Measurements from ENCODE around the gene CDC40.
"Not testable (repeated sequence)": the region's sequence is repeated elsewhere in the genome, so short reads cannot be mapped to it uniquely, and the experiment has no call there.

Gene CDC40

DNA sequence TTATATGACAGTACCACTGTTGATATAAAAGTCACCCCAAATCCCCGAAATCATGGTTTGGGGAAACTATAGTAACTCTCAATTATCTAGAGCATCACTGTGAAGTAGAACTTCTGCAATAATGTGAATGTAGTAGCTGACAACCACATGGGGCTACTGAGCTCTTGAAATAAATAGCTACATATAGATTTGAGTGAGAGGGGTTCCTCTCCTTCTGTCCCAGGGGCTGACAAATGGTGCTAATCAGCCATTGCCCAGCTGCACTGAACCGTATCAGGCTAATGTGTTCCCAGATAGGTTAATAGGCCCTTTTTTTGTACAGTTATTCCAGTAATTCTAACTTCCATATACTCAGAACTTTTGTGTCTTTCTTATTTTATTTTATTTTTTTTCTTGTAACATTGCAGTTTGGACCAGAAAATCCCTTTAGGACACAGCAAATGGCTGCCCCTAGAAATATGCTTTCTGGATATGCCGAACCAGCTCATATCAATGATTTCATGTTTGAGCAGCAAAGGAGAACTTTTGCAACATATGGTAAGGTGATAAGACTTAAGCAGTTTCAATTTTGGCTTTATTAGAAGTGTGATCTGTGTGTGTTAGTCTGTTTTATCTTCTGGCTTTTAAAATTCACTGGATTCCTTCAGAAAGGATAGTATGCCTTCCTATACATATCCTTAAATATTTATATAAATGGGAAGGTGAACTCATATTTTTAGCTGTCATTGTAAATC, 21.1 kb downstream of the CDC40 start:
- DNase-seq (ENCODE audit: low spot score), result no peak

DNA sequence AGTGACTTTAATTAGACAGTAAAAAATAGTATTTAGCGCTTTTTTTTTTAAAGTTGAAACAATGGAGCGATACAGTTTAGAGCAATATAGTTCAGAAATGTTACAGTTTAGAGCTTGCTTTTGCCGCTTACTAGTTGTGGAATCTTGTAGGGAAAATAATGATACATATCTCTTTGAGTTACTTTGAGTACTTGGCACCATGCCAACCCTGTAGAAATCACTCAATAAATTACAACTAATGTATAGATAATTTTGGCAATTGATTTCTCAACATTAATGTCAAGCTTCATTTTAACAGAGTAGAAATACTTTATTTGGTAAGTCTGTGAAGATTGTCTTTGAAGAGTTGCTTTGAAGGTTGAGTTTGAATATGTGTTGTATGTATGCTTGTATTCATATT, 27.4 kb downstream of the CDC40 start:
- DNase-seq (ENCODE audit: low spot score), result no peak

DNA sequence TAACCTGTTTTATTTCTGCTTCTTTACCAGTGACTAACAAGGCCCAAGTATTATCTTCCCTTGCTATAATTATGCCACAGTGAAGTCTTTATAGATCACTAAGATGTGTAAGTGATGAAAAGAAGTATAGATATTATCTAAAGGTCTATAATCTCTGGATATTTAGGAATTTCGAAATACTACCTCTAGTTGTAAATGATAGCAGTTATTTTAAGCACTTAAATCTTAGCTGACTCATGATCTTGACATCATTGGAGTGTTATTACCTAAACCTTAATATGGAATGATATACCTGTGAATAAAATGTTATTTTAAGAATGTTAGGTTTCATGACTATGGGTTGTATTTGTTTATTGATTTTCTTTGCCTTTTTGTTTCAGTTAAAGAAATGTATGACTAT, 31.5 kb downstream of the CDC40 start:
- no peak for DNase-seq (ENCODE audit: low spot score)

DNA sequence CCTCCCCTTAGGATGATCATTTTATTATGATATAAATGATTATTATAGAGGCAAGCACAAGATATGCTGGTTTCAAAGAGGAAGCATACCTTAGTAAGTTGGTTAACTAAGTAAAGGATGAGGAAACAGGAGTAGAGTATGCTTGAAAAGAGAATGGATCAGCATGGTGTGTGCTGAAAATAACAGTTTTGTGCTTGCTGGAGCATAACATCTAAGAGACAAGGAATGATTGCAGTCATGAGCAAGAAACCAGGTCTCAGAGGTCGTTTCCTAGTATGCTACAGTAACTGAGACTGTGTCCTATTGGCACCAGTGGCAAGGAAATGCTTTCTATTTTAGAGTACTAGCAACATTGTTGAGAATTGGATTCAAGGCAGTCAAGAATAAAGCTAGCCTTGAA, 34.1 kb downstream of the CDC40 start:
- DNase-seq (ENCODE audit: low spot score), result no peak

DNA sequence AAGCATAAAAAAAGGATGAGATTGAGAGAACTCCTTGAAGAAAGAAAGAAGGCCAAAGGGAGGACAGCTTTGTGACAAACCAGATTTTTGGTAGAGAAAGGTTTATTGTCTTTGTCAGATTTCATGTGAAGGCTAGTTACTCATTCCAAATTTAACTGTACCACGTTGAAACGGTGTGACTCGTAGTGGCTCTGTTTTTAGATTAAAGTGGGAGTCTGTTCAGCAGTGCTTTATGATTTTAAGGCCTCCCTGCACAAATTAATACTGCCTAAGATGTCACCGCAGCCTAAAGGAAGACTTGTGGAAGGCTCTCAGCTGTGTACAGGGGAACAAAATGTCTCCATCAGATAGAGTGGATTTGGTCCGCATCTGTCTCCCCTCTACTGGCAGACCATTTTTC, 35.9 kb downstream of the CDC40 start:
- no peak for DNase-seq (ENCODE audit: low spot score)

DNA sequence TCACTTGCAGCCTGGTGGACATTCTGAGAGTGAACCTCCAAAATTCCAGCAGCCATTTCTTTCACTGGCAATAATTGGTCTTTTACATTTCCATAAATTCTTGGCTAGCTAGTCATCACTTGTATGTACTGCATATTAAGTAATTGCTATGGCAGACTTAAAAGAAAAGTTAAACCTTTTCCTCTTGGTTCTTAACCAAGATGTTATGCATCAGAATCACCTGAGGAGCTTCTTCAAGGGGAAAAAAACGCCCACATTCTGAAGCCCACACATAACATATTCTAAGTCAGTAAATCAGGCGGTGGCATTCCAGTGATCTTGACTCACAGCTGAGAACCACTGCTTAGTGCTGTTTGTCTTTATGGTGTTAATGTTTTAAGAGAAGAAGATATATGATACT, 37.0 kb downstream of the CDC40 start:
- DNase-seq (ENCODE audit: low spot score), result no peak

DNA sequence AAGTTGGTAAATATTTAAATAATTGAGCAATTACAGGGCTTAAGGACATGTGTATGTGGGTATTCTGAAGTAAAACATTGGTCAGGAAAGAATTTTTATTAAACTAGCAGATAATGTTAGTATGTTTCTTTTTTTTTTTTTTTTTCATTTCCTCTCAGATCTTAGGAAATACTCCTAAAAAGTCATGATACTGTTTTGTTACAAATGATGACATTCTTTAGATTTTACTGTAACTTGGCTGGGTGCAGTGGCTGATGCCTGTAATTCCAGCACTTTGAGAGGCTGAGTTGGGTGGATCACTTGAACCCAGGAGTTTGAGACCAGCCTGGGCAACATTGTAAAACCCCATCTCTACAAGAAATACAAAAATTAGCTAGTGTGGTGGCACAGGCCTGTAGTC, 41.5 kb downstream of the CDC40 start:
- no peak for DNase-seq (ENCODE audit: low spot score)

DNA sequence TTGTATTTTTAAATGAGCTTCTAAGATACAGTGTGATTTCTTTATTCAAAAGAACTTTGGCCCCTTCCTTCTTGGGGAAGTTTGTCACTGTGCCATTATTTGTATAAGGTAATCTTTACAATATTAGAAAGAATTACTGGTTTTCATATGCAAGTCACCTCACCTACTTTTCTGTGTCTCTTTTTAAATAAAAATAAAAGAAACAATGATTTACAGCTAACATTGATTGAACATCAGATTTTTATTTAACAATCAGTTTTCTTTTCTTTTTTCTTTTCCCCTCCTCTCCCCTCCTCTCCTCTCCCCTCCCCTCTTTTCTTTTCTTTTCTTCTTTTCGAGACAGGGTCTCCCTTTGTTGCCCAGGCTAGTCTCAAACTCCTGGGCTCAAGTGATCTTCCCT, 46.0 kb downstream of the CDC40 start:
- DNase-seq (ENCODE audit: low spot score), result no peak

DNA sequence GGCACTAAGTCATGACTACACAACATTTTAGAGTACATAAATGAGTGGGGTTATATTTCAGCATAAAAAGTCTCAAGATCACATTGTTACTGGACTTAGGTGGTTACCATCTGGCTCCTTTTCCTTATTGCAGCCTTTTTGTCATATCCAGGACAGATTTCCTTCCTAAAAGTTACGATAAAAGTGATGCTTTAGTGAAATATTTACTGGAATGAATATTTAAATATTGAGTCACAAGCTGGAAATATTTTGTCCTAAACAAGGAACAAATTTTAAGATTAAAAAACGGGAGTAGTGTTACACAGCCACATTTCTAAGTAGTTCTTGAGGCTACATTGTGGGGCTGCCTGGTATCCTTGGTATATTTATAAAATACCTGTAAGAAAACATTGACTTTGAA, 52.2 kb downstream of the CDC40 start:
- no peak for DNase-seq (ENCODE audit: low spot score)

DNA sequence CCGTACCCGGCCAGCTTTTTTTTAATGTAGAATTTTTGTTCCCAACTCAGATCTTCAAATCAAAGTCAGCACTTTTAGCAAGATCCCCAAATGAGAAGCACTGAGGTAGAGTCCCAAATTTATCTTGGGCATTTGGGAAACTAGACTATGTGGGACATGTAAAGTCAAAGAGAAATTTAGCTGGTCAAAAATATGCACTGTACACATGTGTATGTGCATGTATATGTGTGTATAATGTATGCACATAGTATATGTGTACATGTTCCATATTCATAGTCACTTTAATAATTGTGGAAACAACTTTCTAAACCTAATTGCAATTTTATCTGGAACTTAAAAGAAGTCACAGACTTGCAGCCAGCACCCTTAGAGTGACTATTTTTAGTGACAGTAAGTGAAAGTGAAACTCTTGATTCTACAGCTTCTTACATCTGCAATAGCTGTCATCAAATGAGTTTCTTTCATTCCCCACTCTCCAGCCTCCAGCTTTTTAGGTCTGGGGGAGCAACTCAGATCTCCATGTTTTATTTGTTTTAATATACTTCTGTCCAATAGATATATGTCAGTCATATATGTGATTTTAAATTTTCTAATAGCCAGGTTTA, 53.6 kb downstream of the CDC40 start:
- DNase-seq (ENCODE audit: low spot score), result no peak

DNA sequence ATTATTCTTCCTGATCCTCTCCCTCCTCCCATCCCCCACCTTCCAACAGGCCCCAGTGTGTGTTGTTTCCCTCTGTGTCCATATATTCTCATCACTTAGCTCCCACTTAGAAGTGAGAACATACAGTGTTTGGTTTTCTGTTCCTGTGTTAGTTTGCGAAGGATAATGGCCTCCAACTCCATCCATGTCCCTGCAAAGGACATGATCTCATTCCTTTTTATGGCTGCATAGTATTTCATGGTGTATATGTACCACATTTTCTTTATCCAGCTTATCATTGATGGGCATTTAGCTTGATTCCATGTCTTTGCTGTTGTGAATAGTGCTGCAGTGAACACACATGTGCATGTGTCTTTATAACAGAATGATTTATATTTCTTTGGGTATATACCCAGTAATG, 55.8 kb downstream of the CDC40 start:
- not testable (repeated sequence) for DNase-seq (ENCODE audit: low spot score)

DNA sequence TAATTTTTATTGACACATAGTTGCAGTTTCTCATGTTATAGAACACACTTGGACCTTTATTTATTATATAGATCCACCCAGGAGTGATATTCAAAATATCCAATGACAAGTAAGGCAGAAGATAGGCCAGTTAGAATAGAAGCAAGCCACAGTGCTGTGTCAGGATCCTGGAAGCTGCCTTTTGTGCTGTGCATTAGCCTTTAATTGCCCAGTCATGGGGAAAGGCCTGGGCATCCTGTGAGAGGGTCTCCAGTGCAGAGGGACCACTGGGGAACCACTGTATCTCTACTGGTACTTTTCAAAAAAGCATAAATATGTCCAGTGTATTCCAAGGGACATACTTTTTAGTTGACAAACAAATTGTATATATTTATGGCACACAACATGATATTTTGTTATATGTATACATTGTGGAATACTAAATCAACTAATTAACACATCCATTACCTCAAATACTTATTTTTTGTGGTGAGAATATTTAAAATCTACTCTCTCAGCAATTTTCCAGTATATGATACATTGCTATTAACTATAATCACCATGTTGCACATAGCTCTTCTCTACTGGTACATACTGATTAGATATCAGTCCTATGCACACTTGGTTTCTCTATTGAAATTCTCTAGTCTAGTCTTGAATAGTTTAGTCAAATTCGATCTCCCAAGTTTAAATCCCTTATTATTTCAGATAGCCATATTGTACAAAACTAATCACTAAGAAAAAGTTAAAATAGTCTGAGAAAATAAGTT, 59.5 kb downstream of the CDC40 start:
- DNase-seq (ENCODE audit: low spot score), result no peak

DNA sequence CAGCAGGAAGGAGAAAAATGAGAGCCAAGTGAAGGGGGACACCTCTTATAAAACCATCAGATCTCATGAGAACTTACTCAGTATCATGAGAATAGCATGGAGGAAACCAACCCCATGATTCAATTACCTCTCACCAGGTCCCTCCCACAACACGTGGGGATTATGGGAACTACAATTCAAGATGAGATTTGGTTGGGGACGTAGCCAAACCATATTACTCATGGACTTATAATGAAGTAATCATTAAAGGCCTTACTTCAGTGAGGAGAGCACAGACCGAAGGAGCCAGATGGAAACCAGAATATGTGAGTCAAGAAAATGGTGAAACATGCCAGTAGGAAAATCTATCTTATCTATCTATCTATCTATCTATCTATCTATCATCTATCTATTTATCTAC, 64.4 kb downstream of the CDC40 start:
- DNase-seq (ENCODE audit: low spot score), result not testable (repeated sequence)

DNA sequence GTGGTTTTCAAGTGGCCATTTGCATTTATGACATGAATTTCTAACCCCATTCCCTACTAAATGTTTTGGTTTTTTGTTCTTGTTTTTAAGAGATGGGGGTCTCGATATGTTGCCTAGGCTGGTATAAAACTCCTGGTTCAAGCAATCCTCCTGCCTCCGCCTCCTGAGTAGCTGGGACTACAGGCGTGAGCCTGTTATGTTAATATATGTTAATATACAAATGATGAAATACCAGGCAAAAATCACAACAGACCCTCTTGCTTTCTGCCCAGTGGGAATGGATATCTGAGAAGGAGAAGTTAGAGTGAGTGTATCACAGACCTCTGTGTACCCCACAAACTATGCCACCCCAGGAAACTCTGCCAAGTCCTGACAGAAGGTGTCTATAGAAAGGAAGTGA, 66.2 kb downstream of the CDC40 start:
- no peak for DNase-seq (ENCODE audit: low spot score)

DNA sequence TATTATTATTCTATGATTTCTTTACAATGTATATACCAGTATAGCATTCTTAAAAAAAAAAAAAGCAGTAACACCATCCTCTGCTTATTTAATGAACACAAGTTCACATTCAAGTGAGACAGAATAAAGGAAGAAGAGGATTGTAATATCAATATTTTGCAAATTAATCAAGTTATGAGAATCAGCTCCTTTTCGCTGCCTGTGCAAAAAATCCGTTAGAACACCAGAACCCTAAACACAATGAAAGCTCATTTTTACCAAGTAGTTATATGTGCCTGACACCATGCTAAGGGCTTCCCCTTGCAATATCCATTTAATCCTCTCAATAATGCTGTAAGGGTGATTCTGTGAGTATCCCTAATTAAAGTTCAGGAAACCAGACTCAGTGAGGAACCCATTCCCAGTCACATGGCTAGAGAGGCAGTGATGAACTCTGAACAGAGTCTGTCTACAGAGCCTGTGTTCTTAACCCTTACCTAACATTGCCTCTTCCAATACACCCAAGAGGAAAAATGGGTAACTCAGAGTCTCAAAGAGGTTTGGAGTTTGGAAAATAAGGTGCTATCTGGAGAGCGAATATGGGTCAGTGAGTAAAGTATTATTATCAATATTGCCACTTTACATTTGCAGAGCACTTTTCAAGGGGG, 66.8 kb downstream of the CDC40 start:
- DNase-seq (ENCODE audit: low spot score), result no peak

DNA sequence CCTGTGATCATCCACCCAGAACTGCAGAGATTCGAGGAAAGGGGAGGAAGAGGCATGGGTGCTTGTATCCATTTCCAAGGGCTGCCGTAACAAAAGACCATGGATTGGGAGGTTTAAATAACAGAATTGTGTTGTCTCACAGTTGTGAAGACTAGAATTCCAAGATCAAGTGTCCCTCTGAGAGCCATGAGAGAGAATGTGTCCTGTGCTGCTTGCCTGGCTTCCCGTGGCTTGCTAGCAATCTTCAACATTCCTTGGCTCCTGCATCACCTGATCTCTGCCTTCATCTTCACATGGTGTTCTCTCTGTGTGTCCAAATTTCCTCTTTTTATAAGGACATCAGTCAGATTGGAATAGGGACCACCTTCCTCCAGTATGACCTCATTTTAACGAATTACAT, 69.8 kb downstream of the CDC40 start:
- no peak for DNase-seq (ENCODE audit: low spot score)

DNA sequence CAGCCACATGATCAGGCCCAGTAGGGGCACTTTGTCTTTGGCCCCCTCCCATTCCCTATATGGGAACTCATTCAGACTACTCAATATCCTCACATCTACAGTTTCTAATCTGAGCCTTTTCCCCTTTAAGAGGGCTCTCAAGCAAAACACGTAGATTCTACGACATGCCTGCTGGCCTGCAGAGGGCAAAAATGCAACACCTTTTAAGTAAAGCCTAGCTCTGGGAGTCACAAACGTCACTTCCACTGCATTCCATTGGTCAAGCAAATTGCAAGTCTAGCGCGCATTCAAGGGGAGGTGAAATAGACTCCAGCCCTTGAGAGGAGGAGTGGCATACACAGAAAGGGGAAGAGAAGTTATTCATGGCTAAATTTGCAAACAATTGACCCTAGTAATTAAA, 70.6 kb downstream of the CDC40 start:
- DNase-seq (ENCODE audit: low spot score), result no peak

DNA sequence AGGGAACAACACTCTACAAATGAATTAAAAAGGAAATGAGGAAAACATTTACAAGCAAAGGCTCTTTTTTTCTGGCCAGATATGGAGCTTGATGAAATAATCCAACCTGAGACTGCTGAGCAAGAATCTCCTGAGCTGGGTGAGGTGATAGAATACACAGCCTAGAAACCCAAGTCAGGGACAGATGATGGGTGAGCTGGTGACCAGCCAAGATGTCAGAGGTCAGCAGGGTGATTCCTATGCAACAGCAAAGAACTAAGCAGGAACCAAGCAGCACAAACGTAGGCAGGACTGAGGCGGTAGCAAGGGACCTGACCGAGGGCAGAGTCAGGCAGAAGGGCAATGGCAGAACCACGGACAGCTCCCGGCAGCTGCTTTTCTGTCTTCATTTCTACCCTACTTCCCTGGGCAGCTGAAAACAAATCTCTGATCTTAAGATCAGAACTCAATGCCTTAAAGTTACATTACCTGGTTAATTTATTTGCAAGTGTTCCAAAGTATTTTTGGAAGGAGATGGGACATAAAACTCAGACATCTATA, 75.1 kb downstream of the CDC40 start:
- DNase-seq (ENCODE audit: low spot score), result no peak

DNA sequence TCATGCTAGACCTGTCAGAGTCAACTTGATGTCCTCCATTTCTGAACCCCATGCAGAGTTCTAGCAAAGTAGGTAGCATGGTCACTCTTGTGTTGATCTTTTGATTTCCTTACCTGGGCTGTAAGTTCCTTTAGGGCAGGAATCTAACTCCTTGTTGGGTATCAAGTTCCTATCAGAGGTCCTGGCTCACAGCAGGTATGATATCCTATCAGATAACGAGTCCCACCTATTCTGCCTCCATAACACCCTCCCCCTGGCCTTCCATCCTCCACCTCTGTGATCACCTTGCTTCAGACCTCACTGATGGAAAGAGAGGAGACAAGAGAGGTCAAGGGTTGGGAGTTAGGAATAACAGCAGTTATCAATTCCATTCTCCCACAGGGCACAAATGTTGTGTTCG, 76.1 kb downstream of the CDC40 start:
- no peak for DNase-seq (ENCODE audit: low spot score)

DNA sequence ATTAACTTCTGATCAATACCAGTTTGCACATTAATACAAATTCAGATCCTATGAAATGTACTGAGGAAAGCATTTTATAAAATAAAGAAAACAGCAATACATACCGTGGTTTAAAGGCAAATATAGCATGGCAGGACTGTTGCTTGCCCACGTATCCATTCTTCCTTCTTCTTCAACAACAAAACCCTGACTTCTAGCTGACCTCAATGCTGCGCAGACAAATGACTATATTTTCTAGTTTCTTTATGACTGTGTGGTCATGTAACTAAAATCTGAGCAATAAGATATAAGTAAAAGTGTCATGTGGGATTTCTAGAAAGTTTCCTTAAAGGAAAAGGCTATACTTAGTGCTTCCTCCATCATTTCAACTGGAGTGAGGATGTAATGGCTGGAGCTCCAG, 85.0 kb downstream of the CDC40 start:
- no peak for DNase-seq (ENCODE audit: low spot score)

DNA sequence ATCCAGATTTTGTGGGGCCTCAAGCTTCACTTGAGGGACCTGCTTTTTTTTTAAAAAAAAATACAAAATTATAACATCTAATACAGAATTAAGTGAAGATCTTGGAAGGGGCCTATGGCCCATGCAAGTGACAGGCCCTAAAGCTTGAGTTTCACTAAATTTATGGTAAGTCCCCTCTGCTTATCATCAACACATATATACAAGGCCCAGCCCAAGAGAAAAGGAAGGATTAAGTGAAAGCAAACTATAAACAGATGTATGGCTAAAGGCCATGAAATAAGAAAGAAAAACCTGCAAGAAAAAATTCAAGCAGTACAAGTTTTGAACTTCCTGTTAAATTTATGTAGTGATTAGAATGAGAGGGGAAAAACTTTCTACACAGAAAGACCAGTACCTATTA, 86.8 kb downstream of the CDC40 start:
- no peak for DNase-seq (ENCODE audit: low spot score)

DNA sequence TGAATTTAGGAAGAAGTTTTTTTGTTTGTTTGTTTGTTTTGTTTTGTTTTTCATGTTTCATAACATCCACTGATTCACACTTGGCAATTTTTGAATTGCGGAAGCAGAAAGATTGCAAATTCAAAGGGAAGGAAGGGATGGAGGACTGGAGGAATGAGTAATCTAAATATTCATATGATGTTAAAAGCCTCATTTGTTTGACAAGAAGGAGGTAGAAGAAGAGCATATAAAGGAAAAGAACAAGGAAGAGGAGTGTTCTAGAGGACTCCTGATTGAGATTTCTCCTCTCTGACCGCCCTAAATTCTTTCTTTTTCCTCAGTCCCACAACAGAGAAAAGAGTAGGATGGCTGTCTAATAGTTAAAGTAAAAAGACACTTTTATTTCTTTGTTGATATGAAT, 89.4 kb downstream of the CDC40 start:
- DNase-seq (ENCODE audit: low spot score), result no peak

Data from SK-N-DZ (cell line).